CD4-positive, alpha-beta memory T cell (primary cell): ENCODE measurements around the gene DSTN. TPM values are rescaled to one million over a fixed set of nuclear protein-coding genes. Genes with fewer than 3 reads are reported as not detected.

ENCODE experiments used
- CTCF ChIA-PET: fragments of 350-600 bp; sonication (Branson Sonifier 250); formaldehyde crosslinking; loops from one replicate; lab custom pipeline; 2021; ENCODE audit warnings: inconsistent platforms; ENCODE audit not compliant: partially characterized antibody; lab: Charles Lee
- POLR2A ChIA-PET: fragments of 350-600 bp; sonication (Branson Sonifier 250); formaldehyde crosslinking; loops from one replicate; lab custom pipeline; 2021; ENCODE audit not compliant: partially characterized antibody; lab: Charles Lee
- DNase-seq, 5 donors: peaks; one replicate each; pipeline versions ENCODE4 v3.0.0 to v3.0.0-alpha.2; 2020 to 2022; ENCODE audit warnings: mixed read lengths in 1 of 5
- H3K27ac ChIP-seq: one replicate; pipeline ENCODE4 v1.7.0; 2013; ENCODE audit warnings: low read depth, low read length
- H3K27me3 ChIP-seq: 2 replicates; pipeline ENCODE4 v1.7.0; 2013; ENCODE audit warnings: mild to moderate bottlenecking, low read length, moderate library complexity; ENCODE audit not compliant: insufficient read depth
- H3K36me3 ChIP-seq: 2 replicates; pipeline ENCODE4 v1.7.0; 2013; ENCODE audit warnings: mild to moderate bottlenecking, low read length, moderate library complexity; ENCODE audit not compliant: insufficient read depth
- H3K4me1 ChIP-seq: 2 replicates; pipeline ENCODE4 v1.7.0; 2013; ENCODE audit warnings: mild to moderate bottlenecking, low read length, moderate library complexity; ENCODE audit not compliant: insufficient read depth
- H3K4me3 ChIP-seq, 2 donors: one replicate each; pipeline ENCODE4 v1.7.0; 2013; ENCODE audit warnings: low read length in 2 of 2, mild to moderate bottlenecking in 1 of 2
- H3K9me3 ChIP-seq, 2 donors: one replicate each; pipeline ENCODE4 v1.7.0; 2013; ENCODE audit warnings: low read length in 2 of 2, control low read depth in 1 of 2; ENCODE audit not compliant: control insufficient read depth in 1 of 2
- H3K27ac Mint-ChIP-seq, 7 donors: one replicate each; pipeline ENCODE4 v1.8.0; 2020 to 2021; ENCODE audit warnings: mixed read lengths in 7 of 7, mild to moderate bottlenecking in 6 of 7, inconsistent platforms in 3 of 7, moderate library complexity in 3 of 7
- H3K27me3 Mint-ChIP-seq, 2 donors: one replicate each; pipeline ENCODE4 v1.8.0; 2020 to 2021; ENCODE audit warnings: mixed read lengths in 2 of 2
- H3K36me3 Mint-ChIP-seq, 2 donors: one replicate each; pipeline ENCODE4 v1.8.0; 2020 to 2021; ENCODE audit warnings: mixed read lengths in 2 of 2, inconsistent platforms in 1 of 2, mild to moderate bottlenecking in 1 of 2
- H3K4me1 Mint-ChIP-seq, 4 donors: one replicate each; pipeline ENCODE4 v1.8.0; 2020 to 2021; ENCODE audit warnings: mixed read lengths in 4 of 4, mild to moderate bottlenecking in 1 of 4
- H3K4me3 Mint-ChIP-seq, 8 donors: one replicate each; pipeline ENCODE4 v1.8.0; 2020 to 2021; ENCODE audit warnings: mixed read lengths in 8 of 8, mild to moderate bottlenecking in 7 of 8, moderate library complexity in 6 of 8, inconsistent platforms in 3 of 8
- H3K9me3 Mint-ChIP-seq, 8 donors: one replicate each; pipeline ENCODE4 v1.8.0; 2020 to 2021; ENCODE audit warnings: mixed read lengths in 8 of 8, mild to moderate bottlenecking in 5 of 8, inconsistent platforms in 3 of 8, moderate library complexity in 1 of 8
- intact Hi-C: fragments of 100-400 bp; cut with micrococcal nuclease; formaldehyde crosslinking; loops from one replicate; pipeline ENCODE4 v1.15.1; 2023
- polyA plus RNA-seq, 2 donors: library from polyadenylated mRNA; unstranded; fragments of 300-500 nt; fragmentation: Illumina TruSeq; gene quantifications; one replicate each; pipeline ENCODE4 v1.2.3, GENCODE V29; 2021
- total RNA-seq, 2 experiments: library from RNA; stranded (reverse); gene quantifications; one replicate each; pipeline ENCODE4 v1.2.3, GENCODE V29; 2021

Gene DSTN
- total and polyA plus RNA-seq, 4 experiments from 2014 or later, result 43.1 to 212 (median 98.3) TPM

DNA sequence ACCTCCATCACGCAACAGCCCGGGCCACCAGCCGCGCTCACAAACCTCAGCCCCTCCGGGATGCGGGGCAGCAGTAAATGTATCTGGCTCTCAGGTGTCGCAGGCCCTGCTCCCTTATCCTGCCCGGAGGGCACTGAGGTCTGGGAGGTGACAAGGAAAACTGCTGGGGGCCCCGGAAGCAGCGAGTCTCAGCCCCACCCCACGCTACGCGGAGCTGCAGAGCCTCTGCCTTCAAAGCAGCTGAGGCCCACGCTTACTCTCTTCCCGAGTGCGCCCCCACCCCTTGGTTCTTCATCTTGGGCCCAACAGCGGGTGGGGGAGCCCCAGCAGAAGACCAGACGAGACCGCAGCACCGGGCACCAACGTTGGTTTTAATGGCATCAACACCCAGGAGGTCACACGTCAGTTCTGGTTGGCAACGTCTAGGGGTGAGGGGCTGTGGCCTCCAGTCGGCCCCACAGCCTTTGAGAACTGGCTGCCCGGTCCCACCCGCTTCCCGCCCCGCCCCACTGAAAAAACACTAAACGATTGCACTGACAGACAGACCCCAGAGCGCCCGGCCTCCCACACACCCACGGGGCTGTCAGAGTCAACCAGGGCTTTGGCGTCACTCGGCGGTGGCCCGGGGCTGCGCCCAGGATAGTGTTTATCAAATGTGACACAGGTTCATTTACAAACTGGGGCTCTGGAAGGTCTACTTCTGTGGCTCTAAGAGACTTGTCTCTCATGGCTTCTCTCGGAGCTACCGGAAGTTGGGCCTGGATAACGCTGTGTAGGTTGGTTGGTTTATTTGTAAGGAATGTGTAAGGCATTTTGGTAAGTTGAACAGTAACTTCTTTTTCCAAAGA is 43.7 kb downstream of the DSTN start:
- Histone ChIP-seq H3K36me3 (peaks cover under 1% of the 10 kb centered on the region), H3K4me3 (no peak overlapping the region), H3K27me3 (no peaks in the 10 kb centered on the region), H3K27ac (no peak overlapping the region), H3K4me1 (peaks cover 44% of the 10 kb centered on the region), H3K9me3 (no peaks in the 10 kb centered on the region)
- Mint-ChIP-seq H3K27me3 (no peaks in the 10 kb centered on the region), H3K9me3 (no peaks in the 10 kb centered on the region), H3K36me3 (peaks cover 3 to 12% of the 10 kb centered on the region in 2 donors), H3K4me1 (peaks cover 21 to 43% (median 33%) of the 10 kb centered on the region in 4 donors), H3K4me3 (no peak overlapping the region), H3K27ac (peak overlapping the region in 6 of 7 donors; percentile 52 to 96 (median 85))
- ChIA-PET POLR2A (interaction anchor here (1.1 to 1.5 kb wide), 4 partner anchors 43 to 108 kb away, joined by 3 to 6 read pairs (median 4); partner anchors contain the start of gene DSTN), CTCF (interaction anchor here (0.9 to 6.8 kb wide), 4 partner anchors 23 to 108 kb away, joined by 3 to 46 read pairs (median 6); no protein-coding TSS in a partner anchor)
- peak in 1 of 5 donors; percentile 37 for DNase-seq
- intact Hi-C loops, result no loop called here

DNA sequence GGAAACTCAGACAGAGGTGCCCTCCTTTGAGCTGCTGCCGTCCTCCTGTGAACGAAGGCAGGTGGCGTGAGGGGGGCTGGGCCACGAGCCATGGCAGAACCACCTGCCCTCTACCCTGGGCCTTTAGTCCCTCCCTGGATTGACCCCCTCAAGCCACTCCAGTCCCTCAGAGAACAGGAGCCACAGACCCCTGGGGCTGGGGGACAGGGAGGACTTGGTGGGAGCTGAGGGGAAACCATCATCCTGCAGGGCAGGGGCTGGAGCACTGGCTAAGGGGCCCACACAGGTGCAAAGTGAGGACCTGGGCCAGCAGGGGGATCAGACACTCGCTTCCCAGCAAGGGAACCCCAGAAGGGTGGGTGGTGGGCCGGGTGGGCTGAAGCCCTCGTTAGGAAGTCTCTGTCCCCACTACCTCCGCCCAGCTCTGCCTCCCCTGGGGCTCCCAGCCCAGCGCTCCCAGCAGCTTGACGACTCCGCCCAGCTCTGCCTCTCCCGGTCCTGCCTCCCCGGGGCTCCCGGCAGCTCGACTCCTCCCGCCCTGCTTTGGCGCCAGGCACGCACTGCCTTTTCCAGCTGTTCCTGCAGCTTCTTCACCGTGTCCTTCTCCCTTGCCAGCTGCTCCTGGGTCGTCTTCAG is 44.4 kb downstream of the DSTN start:
- H3K9me3 Mint-ChIP-seq, result no peaks in the 10 kb centered on the region
- peaks cover 3 to 18% of the 10 kb centered on the region in 2 donors for H3K36me3 Mint-ChIP-seq
- H3K4me1 Mint-ChIP-seq, result peaks cover 16 to 38% (median 28%) of the 10 kb centered on the region in 4 donors
- peaks cover 37% of the 10 kb centered on the region for H3K4me1 ChIP-seq
- no peak overlapping the region for H3K4me3 ChIP-seq
- DNase-seq, result peak in 1 of 5 donors; percentile 34
- H3K27me3 ChIP-seq, result no peaks in the 10 kb centered on the region
- no peaks in the 10 kb centered on the region for H3K9me3 ChIP-seq
- H3K36me3 ChIP-seq, result peaks cover 4% of the 10 kb centered on the region
- intact Hi-C loops, result no loop called here
- H3K4me3 Mint-ChIP-seq, result no peak overlapping the region
- H3K27ac Mint-ChIP-seq, result peak overlapping the region in 5 of 7 donors; percentile 74 to 96 (median 85)
- no peak overlapping the region for H3K27ac ChIP-seq
- CTCF ChIA-PET, result interaction anchor here (0.6 to 6.8 kb wide), 3 partner anchors 95 to 134 kb away, joined by 3 to 46 read pairs (median 3); no protein-coding TSS in a partner anchor
- no peaks in the 10 kb centered on the region for H3K27me3 Mint-ChIP-seq
- POLR2A ChIA-PET, result interaction anchor here (1.5 kb wide), 1 partner anchor 45 kb away, joined by 5 read pairs; the partner anchor contains the start of gene DSTN

- Histone ChIP-seq H3K27me3 (no peaks in the 10 kb centered on the region), H3K27ac (no peak overlapping the region), H3K4me3 (no peak overlapping the region), H3K9me3 (no peaks in the 10 kb centered on the region), H3K36me3 (peaks cover 4% of the 10 kb centered on the region), H3K4me1 (peaks cover 30% of the 10 kb centered on the region)
- Mint-ChIP-seq H3K9me3 (no peaks in the 10 kb centered on the region), H3K4me1 (peaks cover 9 to 31% (median 21%) of the 10 kb centered on the region in 4 donors), H3K4me3 (no peak overlapping the region), H3K36me3 (peaks cover 7 to 25% of the 10 kb centered on the region in 2 donors), H3K27ac (peak overlapping the region in 5 of 7 donors; percentile 53 to 90 (median 74)), H3K27me3 (no peaks in the 10 kb centered on the region)
- intact Hi-C loops, result no loop called here
- ChIA-PET CTCF (interaction anchor here (0.6 to 6.8 kb wide), 5 partner anchors 76 to 135 kb away, joined by 3 to 46 read pairs (median 4); no protein-coding TSS in a partner anchor), POLR2A (interaction anchor here (1.5 to 1.6 kb wide), 2 partner anchors 44 to 45 kb away, joined by 4 to 5 read pairs; partner anchors contain the start of gene DSTN)
- no peak for DNase-seq
Measured at GRCh38 chr20:17614812-17615644, 45.2 kb downstream of the DSTN start.

- peaks cover 4% of the 10 kb centered on the region for H3K36me3 ChIP-seq
- ChIA-PET CTCF (interaction anchor here (0.6 to 6.8 kb wide), 6 partner anchors 45 to 379 kb away, joined by 3 to 46 read pairs (median 9); no protein-coding TSS in a partner anchor), POLR2A (interaction anchor here (1.6 kb wide), 1 partner anchor 45 kb away, joined by 4 read pairs; no protein-coding TSS in a partner anchor)
- H3K9me3 ChIP-seq, result no peaks in the 10 kb centered on the region
- no peak overlapping the region for H3K4me3 ChIP-seq
- H3K4me1 ChIP-seq, result peaks cover 22% of the 10 kb centered on the region
- DNase-seq, result no peak
- H3K27me3 Mint-ChIP-seq, result no peaks in the 10 kb centered on the region
- no peak overlapping the region for H3K4me3 Mint-ChIP-seq
- H3K9me3 Mint-ChIP-seq, result no peaks in the 10 kb centered on the region
- H3K4me1 Mint-ChIP-seq, result peaks cover 8 to 23% (median 15%) of the 10 kb centered on the region in 4 donors
- H3K36me3 Mint-ChIP-seq, result peaks cover 7 to 31% of the 10 kb centered on the region in 2 donors
- H3K27me3 ChIP-seq, result no peaks in the 10 kb centered on the region
- H3K27ac Mint-ChIP-seq, result peak overlapping the region in 2 of 7 donors; percentile 3 to 13
- intact Hi-C loops, result no loop called here
- H3K27ac ChIP-seq, result no peak overlapping the region
Measured at GRCh38 chr20:17615645-17616479, 46.0 kb downstream of the DSTN start.

- Histone ChIP-seq H3K4me1 (peaks cover 14% of the 10 kb centered on the region), H3K4me3 (no peak overlapping the region), H3K9me3 (no peaks in the 10 kb centered on the region), H3K27me3 (no peaks in the 10 kb centered on the region), H3K27ac (no peak overlapping the region), H3K36me3 (peaks cover 4% of the 10 kb centered on the region)
- ChIA-PET POLR2A (interaction anchor here (1.6 kb wide), 1 partner anchor 46 kb away, joined by 4 read pairs; no protein-coding TSS in a partner anchor), CTCF (interaction anchor here (0.6 to 6.8 kb wide), 11 partner anchors 9 to 379 kb away, joined by 3 to 46 read pairs (median 5); partner anchors contain the start of gene BFSP1)
- Mint-ChIP-seq H3K27me3 (no peaks in the 10 kb centered on the region), H3K27ac (peak overlapping the region in 3 of 7 donors; percentile 3 to 72 (median 57)), H3K36me3 (peaks cover 7 to 32% of the 10 kb centered on the region in 2 donors), H3K4me1 (peaks cover 8 to 17% (median 13%) of the 10 kb centered on the region in 4 donors), H3K4me3 (no peak overlapping the region), H3K9me3 (no peaks in the 10 kb centered on the region)
- no peak for DNase-seq
- intact Hi-C loops, result loop anchor here (1.0 kb wide), 2 partner anchors 79 to 111 kb away; no protein-coding TSS in a partner anchor
Measured at GRCh38 chr20:17616480-17617211, 46.8 kb downstream of the DSTN start.
